HG02678 (cell line): ENCODE measurements around the gene SDK2.

Experiments used
- ATAC-seq: cut with Tn5 transposase; IDR thresholded peaks from one replicate; pipeline ENCODE4 v1.9.1; 2021; ENCODE audit warnings: mild to moderate bottlenecking, moderate library complexity; ENCODE audit not compliant: unreplicated experiment

SDK2 gene

GRCh38 chr17:73379826-73380225 lies 264.4 kb downstream of the SDK2 start:
- ATAC-seq = no peak

- no peak for ATAC-seq
Observed at GRCh38 chr17:73378974-73379470, 265.2 kb downstream of the SDK2 start.

- ATAC-seq = no peak
Observed at GRCh38 chr17:73376636-73377035, 267.6 kb downstream of the SDK2 start.

- ATAC-seq = no peak
Observed at GRCh38 chr17:73376152-73376551, 268.1 kb downstream of the SDK2 start.

- no peak for ATAC-seq
Observed at GRCh38 chr17:73371836-73372235, 272.4 kb downstream of the SDK2 start.

GRCh38 chr17:73371285-73371684 lies 273.0 kb downstream of the SDK2 start:
- ATAC-seq = no peak

- ATAC-seq = peak; percentile 58
Observed at GRCh38 chr17:73369817-73370490, 274.3 kb downstream of the SDK2 start.

GRCh38 chr17:73369111-73369521 lies 275.1 kb downstream of the SDK2 start:
- no peak for ATAC-seq

GRCh38 chr17:73368085-73368631 lies 276.1 kb downstream of the SDK2 start:
- no peak for ATAC-seq

- ATAC-seq = no peak
Observed at GRCh38 chr17:73365906-73366623, 278.2 kb downstream of the SDK2 start.

- no peak for ATAC-seq
Observed at GRCh38 chr17:73365301-73365874, 278.9 kb downstream of the SDK2 start.

GRCh38 chr17:73364155-73364522 lies 280.1 kb downstream of the SDK2 start:
- ATAC-seq = no peak

- ATAC-seq = no peak
Observed at GRCh38 chr17:73363442-73364154, 280.6 kb downstream of the SDK2 start.

GRCh38 chr17:73362697-73363096 lies 281.5 kb downstream of the SDK2 start:
- ATAC-seq = no peak

GRCh38 chr17:73360961-73361761 lies 283.1 kb downstream of the SDK2 start:
- no peak for ATAC-seq

GRCh38 chr17:73359987-73360410 lies 284.2 kb downstream of the SDK2 start:
- no peak for ATAC-seq

- ATAC-seq = no peak
Observed at GRCh38 chr17:73359352-73359751, 284.9 kb downstream of the SDK2 start.

- no peak for ATAC-seq
Observed at GRCh38 chr17:73358668-73359067, 285.6 kb downstream of the SDK2 start.

GRCh38 chr17:73357981-73358380 lies 286.3 kb downstream of the SDK2 start:
- ATAC-seq = no peak

- no peak for ATAC-seq
Observed at GRCh38 chr17:73357318-73357717, 286.9 kb downstream of the SDK2 start.
